ENCODE measurements around the gene ZNF385D.

The ZNF385D gene

DNA sequence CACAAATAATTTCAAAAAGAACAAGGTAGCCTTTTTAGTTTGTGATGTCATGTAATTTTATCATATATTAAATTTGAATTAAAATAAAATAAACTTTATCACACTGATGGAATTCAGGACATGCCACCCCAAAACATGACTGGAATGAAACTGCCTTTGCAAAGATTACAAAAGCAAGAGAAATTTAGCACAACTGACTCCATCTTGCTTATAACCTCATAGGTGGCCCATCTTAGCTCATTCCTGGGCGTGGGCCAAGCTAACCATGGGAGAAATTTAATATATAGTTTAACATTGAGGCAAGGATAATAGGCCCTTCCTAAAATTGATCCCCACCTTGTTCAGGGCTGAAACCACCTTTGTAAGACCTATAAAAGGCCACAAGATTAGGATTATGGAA is 235.6 kb downstream of the ZNF385D start:
- Histone ChIP-seq H3K4me1 (ENCODE audit: insufficient read depth, poor library complexity, severe bottlenecking) (no peaks in the 10 kb centered on the region), H3K9me3 (ENCODE audit: severe bottlenecking) (no peaks in the 10 kb centered on the region), H3K4me3 (ENCODE audit: severe bottlenecking) (no peak overlapping the region), H3K36me3 (ENCODE audit: low read depth) (no peaks in the 10 kb centered on the region), H3K27ac (ENCODE audit: poor library complexity, severe bottlenecking) (no peak overlapping the region), H3K27me3 (ENCODE audit: insufficient read depth, poor library complexity, severe bottlenecking) (no peaks in the 10 kb centered on the region)
- TF ChIP-seq, protein P1, sequence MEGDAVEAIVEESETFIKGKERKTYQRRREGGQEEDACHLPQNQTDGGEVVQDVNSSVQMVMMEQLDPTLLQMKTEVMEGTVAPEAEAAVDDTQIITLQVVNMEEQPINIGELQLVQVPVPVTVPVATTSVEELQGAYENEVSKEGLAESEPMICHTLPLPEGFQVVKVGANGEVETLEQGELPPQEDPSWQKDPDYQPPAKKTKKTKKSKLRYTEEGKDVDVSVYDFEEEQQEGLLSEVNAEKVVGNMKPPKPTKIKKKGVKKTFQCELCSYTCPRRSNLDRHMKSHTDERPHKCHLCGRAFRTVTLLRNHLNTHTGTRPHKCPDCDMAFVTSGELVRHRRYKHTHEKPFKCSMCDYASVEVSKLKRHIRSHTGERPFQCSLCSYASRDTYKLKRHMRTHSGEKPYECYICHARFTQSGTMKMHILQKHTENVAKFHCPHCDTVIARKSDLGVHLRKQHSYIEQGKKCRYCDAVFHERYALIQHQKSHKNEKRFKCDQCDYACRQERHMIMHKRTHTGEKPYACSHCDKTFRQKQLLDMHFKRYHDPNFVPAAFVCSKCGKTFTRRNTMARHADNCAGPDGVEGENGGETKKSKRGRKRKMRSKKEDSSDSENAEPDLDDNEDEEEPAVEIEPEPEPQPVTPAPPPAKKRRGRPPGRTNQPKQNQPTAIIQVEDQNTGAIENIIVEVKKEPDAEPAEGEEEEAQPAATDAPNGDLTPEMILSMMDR (IDR thresholded peaks at IDR 0.05; ENCODE audit: poor library complexity, severe bottlenecking), result no peak
- DNase-seq (ENCODE audit: low spot score) (no peak), ATAC-seq (ENCODE audit: low read depth) (no peak)

DNA sequence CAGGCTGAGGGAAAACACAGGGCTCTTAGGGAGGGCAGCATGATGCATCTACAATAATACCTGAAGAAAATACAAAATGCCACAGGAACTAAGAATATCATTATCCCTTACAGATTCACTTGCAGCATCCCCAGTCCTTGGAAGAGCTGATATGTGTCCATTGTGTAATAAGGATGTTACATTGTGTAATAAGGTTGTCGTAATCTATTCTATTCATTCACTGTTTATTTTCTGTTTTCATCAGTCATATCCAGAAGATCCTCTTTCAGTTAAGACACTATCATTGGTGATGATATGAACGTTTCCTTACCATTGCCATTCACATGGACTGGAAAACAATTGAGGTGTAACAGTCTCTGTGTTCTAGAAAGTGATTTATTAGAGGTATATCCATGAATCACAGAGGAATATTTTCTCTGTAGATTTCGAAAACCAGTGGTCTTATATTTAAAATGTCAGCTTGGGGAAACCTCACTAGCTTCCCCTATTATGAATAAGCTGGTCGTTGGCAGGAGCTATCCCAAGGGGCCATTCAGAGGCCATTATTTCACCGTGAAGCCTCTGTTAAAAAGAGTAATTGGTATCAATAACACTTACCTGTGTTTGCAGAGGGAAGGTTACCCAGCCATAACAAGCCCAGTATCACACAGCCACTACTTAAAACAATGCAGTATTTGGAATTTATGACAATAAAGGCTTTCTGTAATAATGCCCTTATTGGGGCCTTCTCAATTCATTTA is 241.1 kb downstream of the ZNF385D start:
- Histone ChIP-seq H3K4me3 (ENCODE audit: severe bottlenecking) (no peak overlapping the region), H3K9me3 (ENCODE audit: severe bottlenecking) (no peaks in the 10 kb centered on the region), H3K4me1 (ENCODE audit: insufficient read depth, poor library complexity, severe bottlenecking) (no peaks in the 10 kb centered on the region), H3K27ac (ENCODE audit: poor library complexity, severe bottlenecking) (no peak overlapping the region), H3K27me3 (ENCODE audit: insufficient read depth, poor library complexity, severe bottlenecking) (no peaks in the 10 kb centered on the region), H3K36me3 (ENCODE audit: low read depth) (no peaks in the 10 kb centered on the region)
- ATAC-seq (ENCODE audit: low read depth), result no peak
- DNase-seq (ENCODE audit: low spot score), result no peak
- TF ChIP-seq, protein P1 (IDR thresholded peaks at IDR 0.05; ENCODE audit: poor library complexity, severe bottlenecking), result no peak

DNA sequence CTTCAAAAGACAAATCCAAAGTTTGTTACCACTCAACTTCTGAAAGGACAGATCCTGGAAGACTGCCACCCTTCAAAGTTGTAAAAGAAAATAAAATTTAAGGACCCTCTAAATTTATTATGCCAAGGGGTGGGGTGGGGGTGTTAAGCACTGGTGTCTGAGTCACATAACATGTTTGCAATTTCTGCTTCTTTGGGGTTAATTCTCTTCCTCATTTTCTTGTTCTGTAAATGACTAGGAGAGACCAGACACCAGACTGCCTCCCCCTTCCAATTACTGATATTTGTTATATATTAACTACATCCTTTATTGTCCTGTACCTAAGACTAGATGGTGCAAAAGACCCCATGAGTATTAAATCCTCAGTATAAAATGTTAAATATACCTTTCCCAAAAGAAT is 242.8 kb downstream of the ZNF385D start:
- H3K27ac ChIP-seq (ENCODE audit: poor library complexity, severe bottlenecking), result no peak overlapping the region
- H3K27me3 ChIP-seq (ENCODE audit: insufficient read depth, poor library complexity, severe bottlenecking), result no peaks in the 10 kb centered on the region
- ATAC-seq (ENCODE audit: low read depth) (no peak), DNase-seq (ENCODE audit: low spot score) (no peak)
- H3K36me3 ChIP-seq (ENCODE audit: low read depth), result no peaks in the 10 kb centered on the region
- TF ChIP-seq, protein P1 (IDR thresholded peaks at IDR 0.05; ENCODE audit: poor library complexity, severe bottlenecking), result no peak
- H3K4me1 ChIP-seq (ENCODE audit: insufficient read depth, poor library complexity, severe bottlenecking), result no peaks in the 10 kb centered on the region
- H3K9me3 ChIP-seq (ENCODE audit: severe bottlenecking), result no peaks in the 10 kb centered on the region
- no peak overlapping the region for H3K4me3 ChIP-seq (ENCODE audit: severe bottlenecking)

DNA sequence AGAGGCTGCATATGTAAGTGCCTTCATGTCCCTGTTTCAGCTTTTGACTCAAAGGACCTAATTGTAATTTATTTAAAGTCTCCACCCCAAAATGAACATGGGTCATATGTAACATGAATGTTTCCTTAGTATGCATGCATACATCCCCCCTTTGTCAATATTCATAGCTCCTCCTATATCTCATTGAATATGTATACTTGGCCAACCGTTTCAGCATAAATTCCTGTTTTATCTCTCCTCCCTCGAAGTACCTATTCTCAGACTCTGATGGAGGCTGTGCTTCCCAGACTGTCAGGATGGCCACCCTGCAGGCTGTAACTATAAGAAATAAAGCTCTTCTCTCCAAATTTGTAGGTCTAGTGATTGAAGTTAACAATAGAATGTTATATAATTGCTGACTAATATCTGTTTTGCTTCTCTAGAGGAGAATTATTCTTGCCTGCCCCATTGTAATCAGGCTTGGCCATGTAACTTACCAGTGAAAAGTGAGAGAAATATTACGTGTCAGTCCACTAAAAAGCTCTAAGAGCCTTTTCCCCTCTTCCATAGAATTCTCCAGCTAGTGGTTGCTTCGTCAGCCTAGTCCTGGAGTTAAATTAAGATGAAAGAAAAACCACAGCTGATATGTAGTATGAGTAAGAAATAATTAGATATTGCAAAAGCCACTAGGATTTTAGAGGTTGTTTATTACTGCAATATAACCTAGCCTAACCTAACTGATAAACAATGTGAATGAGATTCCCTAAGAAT is 245.1 kb downstream of the ZNF385D start:
- DNase-seq (ENCODE audit: low spot score) (no peak), ATAC-seq (ENCODE audit: low read depth) (no peak)
- H3K4me1 ChIP-seq (ENCODE audit: insufficient read depth, poor library complexity, severe bottlenecking), result no peaks in the 10 kb centered on the region
- no peak overlapping the region for H3K4me3 ChIP-seq (ENCODE audit: severe bottlenecking)
- H3K27ac ChIP-seq (ENCODE audit: poor library complexity, severe bottlenecking), result no peak overlapping the region
- no peaks in the 10 kb centered on the region for H3K27me3 ChIP-seq (ENCODE audit: insufficient read depth, poor library complexity, severe bottlenecking)
- no peaks in the 10 kb centered on the region for H3K36me3 ChIP-seq (ENCODE audit: low read depth)
- TF ChIP-seq, protein P1 (IDR thresholded peaks at IDR 0.05; ENCODE audit: poor library complexity, severe bottlenecking), result no peak
- H3K9me3 ChIP-seq (ENCODE audit: severe bottlenecking), result no peaks in the 10 kb centered on the region

DNA sequence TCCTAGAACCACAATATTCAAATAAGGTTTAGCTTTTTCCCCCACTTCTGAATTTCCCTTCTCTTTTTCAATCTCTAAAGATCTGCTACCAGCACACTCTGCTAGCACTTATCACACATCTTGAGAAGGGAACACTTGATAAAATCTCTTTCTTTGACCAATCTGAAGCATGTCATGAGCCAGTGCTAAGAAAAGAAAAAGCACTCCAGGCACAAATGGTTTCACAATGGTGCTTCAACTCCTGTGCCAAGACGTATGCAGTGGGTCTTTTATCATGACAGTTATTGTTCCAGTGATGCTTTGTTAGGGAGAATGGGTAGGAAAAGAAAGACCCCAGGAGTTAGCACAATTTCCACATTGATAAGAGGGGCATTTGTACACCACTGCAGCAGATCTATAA is 248.4 kb downstream of the ZNF385D start:
- Histone ChIP-seq H3K9me3 (ENCODE audit: severe bottlenecking) (no peaks in the 10 kb centered on the region), H3K4me3 (ENCODE audit: severe bottlenecking) (no peak overlapping the region), H3K4me1 (ENCODE audit: insufficient read depth, poor library complexity, severe bottlenecking) (no peaks in the 10 kb centered on the region), H3K27ac (ENCODE audit: poor library complexity, severe bottlenecking) (no peak overlapping the region), H3K27me3 (ENCODE audit: insufficient read depth, poor library complexity, severe bottlenecking) (no peaks in the 10 kb centered on the region), H3K36me3 (ENCODE audit: low read depth) (no peaks in the 10 kb centered on the region)
- TF ChIP-seq, protein P1 (IDR thresholded peaks at IDR 0.05; ENCODE audit: poor library complexity, severe bottlenecking), result no peak
- ATAC-seq (ENCODE audit: low read depth) (no peak), DNase-seq (ENCODE audit: low spot score) (no peak)
